ENCODE measurements around the gene ZFP62.
A peak's percentile ranks its signal among the peaks of the same experiment; 100 is the strongest.

The ZFP62 gene

DNA sequence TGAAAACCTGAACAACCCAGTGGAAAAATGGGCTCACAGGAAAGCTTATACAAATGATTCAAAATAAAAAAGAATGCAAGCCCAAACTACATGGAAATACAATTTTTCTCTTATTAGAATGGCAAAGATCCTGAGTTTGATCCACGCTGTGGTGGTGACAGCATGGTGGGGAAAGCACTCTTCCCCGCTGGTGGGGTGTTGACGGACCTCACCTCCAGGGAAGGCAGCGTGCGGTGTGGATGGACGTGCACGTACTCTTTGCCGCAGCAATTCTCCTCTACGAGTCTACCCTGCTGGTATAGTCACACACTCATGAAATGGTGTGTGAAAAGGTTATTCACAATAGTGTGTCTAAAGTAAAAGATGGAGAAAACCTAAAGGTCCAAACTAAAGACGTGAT lies 5.9 kb upstream of the ZFP62 start:
- DNase-seq, result no peak

DNA sequence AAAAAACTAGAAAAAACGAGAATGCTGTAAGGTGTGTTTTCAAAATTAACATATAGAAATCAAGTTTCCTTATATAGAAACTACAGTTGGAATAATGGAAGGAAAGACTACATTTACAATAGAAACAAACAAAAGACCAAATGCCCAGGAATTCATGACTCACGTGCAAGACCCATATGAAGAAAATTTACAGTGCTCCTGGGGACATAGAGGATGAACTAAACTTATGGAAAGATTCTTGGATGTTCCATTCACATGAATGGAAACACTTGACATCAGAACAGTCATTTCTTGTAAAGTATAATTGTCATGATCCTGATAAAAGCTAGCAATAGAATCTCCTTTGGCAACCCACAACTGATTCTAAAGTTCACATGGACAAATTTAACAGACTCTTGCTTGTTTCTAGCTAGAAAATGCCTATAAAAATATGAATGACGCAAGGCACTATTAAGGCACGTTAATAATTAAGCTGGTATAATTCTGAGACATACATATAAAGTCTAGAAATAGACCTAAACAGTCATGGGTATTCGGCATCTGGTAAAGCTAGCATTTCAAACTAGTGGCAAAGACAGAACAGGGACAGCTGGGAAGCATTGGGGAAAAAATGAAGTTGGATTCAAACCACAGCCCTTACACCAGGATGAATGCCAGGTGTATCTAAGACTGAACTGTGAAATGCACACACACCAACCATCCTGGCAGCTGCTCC lies 5.1 kb upstream of the ZFP62 start:
- DNase-seq, result no peak

DNA sequence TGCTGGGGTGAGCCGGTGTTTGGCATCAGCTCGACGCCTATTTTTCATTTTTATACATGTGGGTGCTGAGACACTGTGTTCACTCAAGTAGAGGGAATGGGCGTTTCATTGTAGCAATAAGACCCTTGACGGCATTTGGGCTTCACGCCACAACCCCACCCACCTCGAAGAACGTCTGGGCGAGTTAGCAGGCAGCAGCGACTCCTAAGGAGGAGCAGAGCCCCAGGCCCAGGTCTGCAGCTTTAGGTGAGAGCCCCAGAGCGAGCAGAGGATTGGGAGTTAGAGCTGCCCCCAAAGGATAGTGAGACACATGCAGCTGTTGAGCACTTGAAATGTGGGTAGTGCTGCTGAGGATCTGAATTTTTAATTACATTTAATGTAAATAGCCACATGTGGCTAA lies 1.6 kb upstream of the ZFP62 start:
- no peak for DNase-seq

GRCh38 chr5:180860273-180860886 lies 696 bp downstream of the ZFP62 start:
- DNase-seq, result peak in 1 of 4 experiments; percentile 35

GRCh38 chr5:180858586-180858985 lies 2.5 kb downstream of the ZFP62 start:
- DNase-seq, result no peak

DNA sequence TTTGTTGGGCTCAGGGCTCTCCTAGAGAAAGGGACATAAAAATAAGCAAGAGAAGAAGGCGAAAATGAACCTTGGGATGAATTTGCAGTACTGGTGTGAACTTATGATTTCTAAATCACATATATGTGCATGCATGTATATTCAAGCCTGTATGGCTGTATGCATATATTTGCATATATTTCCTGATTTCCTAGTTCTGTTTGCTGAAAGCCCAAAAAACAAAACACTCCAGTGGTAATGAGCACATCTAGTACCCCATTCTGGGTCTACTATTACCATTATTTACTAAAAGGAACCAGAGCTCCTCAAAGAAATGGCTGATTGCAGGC lies 7.3 kb downstream of the ZFP62 start:
- no peak for DNase-seq

DNA sequence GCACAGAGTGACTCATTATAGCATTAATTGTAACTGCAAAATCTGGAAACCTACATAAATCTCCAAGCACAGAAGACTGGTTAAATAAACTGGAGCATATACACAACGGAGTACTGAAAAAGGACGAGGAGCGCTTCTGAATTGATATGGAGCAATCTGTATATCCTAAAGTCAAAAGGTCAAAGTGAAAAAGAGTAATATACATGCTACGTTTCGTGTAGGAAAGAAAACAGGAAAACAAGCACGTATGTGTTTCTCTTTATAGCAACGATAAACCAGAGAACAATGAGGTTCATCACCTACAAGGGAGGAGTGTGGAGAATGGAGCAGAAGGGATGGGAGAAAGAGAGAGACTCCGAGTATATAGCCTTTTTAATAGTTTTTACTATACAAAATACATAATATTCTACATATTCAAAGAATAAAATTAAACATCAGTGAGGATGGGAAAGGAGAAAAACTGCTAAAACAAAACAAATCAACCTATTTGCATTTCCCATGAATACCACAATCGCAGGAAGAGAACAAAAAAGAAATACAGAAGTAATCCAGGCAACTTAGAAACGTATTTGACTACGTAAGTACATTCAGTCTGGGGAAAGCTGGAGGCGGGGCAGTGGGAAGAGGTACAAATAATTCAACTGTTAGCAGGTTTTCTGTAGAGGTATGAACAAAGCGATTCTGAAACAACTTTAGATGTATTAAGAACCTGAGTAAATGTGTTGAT lies 7.8 kb downstream of the ZFP62 start:
- DNase-seq, result no peak

DNA sequence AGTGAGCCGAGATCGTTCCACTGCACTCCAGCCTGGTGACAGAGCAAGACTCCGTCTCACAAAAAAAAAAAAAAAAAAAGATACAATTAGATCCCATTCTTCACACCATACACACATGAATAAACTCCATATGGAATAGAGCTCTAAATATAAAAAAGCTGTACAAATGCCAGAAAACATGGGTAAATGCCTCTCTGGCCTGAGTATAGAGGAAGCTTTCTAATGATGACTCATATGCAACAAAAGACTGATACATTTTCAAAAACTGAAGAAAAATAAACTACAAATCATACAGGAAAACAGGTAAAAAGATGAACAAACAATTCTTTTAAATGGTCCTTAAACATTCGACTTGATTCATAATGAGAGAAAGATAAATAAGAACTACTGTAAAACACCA lies 8.6 kb downstream of the ZFP62 start:
- DNase-seq, result no peak

GRCh38 chr5:180850434-180851078 lies 10.5 kb downstream of the ZFP62 start:
- DNase-seq, result no peak

GRCh38 chr5:180849827-180850226 lies 11.2 kb downstream of the ZFP62 start:
- DNase-seq, result no peak

- no peak for DNase-seq
These were observed 12.2 kb downstream of the ZFP62 start for GRCh38 chr5:180848878-180849277.

GRCh38 chr5:180848265-180848664 lies 12.8 kb downstream of the ZFP62 start:
- no peak for DNase-seq

DNA sequence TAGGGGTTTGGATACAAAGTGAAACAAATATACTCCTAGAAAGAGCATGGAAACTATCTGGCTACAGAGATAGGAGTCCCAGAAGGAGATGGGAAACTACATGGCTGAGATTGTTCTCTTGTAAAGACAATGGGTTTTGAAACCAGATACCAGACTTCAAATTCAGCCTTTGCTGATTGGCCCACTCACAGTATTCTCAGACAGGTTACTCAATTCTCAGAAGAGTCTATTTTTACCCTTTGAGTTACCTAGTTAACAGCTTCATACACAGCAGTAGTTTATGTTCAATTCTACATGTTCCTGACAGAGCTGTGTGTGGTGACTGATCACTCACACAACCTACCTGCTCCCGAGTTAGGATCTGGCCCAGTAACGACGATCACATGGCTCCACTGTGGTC lies 14.1 kb downstream of the ZFP62 start:
- no peak for DNase-seq

DNA sequence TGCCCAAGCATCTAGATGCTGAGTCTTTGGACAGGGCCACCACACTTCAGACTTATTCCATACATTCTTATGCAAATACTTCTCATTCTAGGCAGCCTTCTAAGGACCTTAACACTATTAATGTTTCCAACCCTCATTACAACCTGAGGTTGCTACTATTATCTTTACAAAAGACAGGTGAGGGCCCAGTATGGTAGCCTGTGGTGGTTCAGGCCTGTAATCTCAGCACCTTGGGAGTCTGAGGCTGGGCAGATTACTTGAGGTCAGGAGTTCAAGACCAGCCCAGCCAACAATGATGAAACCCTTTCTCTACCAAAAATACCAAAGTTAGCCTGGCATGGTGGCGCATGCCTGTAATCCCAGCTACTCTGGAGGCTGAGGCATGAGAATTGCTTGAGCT lies 16.2 kb downstream of the ZFP62 start:
- no peak for DNase-seq

DNA sequence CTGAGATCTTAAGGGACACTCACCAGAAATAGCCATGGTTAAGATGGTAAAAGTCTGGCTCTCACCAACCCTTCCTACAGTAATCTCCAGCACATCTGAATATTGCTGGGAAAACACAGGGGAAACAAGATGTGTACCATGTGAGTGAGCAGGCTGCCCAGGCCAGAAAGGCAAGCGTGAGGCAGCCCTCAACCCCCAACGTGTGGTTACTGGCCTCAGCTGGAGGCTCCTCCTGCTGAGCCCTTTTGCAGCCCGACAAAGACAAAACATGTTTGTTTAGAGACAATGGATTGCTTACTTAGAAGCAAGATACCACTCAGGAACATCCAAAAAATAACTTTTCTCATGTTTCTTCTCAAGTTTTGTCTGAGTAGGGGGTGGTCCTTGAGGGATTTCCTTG lies 16.6 kb downstream of the ZFP62 start:
- no peak for DNase-seq

- no peak for DNase-seq
These were observed 21.1 kb downstream of the ZFP62 start for GRCh38 chr5:180839935-180840334.

DNA sequence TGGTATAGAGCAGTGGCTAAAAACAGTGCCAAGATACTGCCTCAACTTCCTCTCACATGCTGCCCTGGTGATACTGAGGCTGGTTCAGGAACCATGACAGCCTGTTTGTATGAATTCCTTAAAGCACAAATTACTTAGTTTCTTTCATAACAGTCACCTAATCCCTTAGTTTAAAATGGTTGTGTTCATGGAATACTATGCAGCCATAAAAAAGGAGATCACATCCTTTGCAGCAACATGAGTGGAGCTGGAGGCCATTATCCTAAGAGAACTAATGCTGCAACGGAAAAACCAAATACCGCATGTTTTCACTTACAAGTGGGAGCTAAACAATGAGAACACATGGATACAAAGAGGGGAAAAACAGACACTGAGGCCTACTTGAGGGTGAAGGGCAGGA lies 21.8 kb downstream of the ZFP62 start:
- DNase-seq, result no peak

DNA sequence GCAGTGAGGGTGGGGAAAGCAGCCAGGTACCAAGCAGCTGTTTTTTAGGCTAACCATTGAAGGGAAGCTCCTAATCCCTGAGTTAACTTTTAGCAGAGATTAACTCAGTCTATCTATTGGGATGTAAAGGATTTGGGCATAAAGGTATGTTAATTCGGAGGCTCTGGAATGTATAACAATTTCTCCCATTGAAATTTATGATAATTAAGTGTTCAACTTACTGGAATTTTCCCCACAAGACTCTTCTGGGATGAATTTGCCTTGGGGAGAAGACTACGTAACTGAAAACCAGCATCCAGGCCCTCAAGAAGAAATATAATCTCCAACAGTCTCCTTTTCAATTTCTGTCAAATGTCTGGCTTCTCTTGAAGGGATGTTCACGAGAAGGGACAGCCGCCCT lies 23.6 kb downstream of the ZFP62 start:
- DNase-seq, result no peak

DNA sequence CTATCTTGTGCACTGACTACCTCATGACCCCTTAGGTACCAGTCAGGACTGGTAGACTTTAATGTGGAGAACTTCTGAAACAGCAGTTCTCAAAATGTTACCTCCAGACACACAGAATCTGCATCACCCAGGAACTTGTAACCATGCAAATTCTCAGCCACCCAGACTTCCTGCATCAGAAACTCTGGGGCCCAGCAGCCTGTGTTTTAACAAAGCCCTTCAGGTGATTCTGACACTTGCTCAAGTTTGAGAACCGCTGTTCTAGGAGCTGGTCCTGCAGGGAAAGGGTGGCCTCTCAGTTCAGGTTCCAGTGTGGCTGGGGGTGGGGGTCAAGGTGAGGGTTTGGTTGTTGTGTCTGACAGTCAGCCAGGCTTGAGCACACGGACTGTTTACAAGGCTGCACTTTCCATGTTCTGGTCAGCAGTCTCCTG lies 28.4 kb downstream of the ZFP62 start:
- DNase-seq, result peak in 1 of 4 experiments; percentile 21

GRCh38 chr5:180831139-180832093 lies 29.7 kb downstream of the ZFP62 start:
- peak; percentile 46 to 75 (median 64) for DNase-seq

DNA sequence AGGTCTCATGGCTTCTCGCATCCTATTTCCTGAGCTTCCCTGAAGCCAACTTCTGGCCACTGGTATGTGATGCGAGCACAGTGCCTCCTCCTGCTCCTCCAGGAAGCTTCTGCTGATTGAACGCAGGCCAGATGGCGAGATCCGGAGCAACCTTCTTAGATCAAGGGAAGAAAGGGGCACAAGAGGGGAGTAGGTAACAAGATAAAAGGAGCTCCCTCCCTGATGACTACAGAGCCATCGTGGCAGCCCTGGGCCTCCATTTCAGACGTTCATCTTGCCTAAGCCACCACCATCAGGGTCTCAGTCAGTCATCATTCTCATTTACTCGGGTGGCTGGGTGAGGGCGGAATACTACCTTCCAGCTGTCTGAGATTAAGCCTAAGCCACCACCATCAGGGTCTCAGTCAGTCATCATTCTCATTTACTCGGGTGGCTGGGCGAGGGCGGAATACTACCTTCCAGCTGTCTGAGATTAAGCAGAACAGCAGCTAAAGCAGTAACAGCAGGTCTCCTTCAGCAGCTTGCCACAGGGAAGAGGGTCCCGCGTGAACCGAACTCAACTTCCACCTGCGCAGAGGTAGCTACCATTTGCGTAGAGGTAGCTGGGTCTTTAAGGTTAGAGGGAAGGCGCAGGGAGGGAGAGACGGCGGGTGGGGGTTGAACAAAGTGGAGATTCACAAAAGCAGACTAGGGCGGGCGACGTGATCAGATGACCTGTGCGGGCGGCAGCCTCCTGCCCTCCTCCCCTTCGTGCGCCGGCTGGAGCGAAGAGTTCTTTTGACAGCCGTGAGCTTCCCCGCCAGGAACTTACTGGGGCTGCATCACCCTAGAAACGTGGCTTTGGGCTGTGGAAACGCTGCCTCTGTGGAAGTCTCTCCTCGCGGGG lies 30.6 kb downstream of the ZFP62 start:
- DNase-seq, result peak; percentile 42 to 72 (median 63)

- DNase-seq, result no peak
These were observed 31.4 kb downstream of the ZFP62 start for GRCh38 chr5:180829726-180830125.

Data from activated naive CD4-positive, alpha-beta T cell (primary cell).